HEK293 (cell line): ENCODE data around the gene PEF1.
A peak's percentile ranks its signal among the peaks of the same experiment; 100 is the strongest.

Experiments
- CTCF ChIA-PET: fragments of 350-600 bp; formaldehyde crosslinking; extraction: SDS; loops from one replicate; lab custom pipeline; 2021; ENCODE audit warnings: antibody characterized with exemption; lab: Yijun Ruan, JAX
- POLR2A ChIA-PET: fragments of 300-600 bp; formaldehyde crosslinking; extraction: SDS; loops from one replicate; lab custom pipeline; 2020; ENCODE audit warnings: antibody characterized with exemption, inconsistent platforms; lab: Yijun Ruan, JAX
- H3K27ac ChIP-seq: fragments of 200-500 bp; sonication (Bioruptor generic); 2 replicates; pipeline ENCODE4 v1.5.1; 2014; ENCODE audit warnings: low read depth, low read length, control low read depth, inconsistent platforms; ENCODE audit errors: extremely low read depth
- H3K36me3 ChIP-seq, 2 experiments: fragments of 200-500 bp in 1 of 2; sonication (Bioruptor generic) in 1 of 2; 1 replicate in 1 of 2; 2 replicates in 1 of 2; pipeline ENCODE4 v1.5.1; 2014 to 2017; ENCODE audit warnings: inconsistent platforms in 2 of 2, low read length in 2 of 2; ENCODE audit not compliant: control insufficient read depth in 2 of 2, insufficient read depth in 1 of 2
- H3K4me1 ChIP-seq: fragments of 200-500 bp; sonication (Bioruptor generic); 2 replicates; pipeline ENCODE4 v1.5.1; 2014; ENCODE audit warnings: mild to moderate bottlenecking, low read length, inconsistent platforms; ENCODE audit not compliant: control insufficient read depth, insufficient read depth
- H3K4me3 ChIP-seq: 2 replicates; pipeline ENCODE4 v1.5.1; 2011; ENCODE audit warnings: low read depth, mild to moderate bottlenecking, control low read depth, low read length, moderate library complexity
- H3K9me3 ChIP-seq: fragments of 200-500 bp; sonication (Bioruptor generic); 2 replicates; pipeline ENCODE4 v1.5.1; 2014; ENCODE audit warnings: low read depth, low read length, inconsistent platforms; ENCODE audit not compliant: control insufficient read depth, insufficient read depth
- GFI1B ChIP-seq: fragments of 450-650 bp; formaldehyde crosslinking; IDR thresholded peaks from 2 replicates; pipeline ENCODE4 v1.5.1; 2016; ENCODE audit warnings: missing biosample characterization, missing genetic modification characterization
- GLIS2 ChIP-seq: fragments of 450-650 bp; formaldehyde crosslinking; IDR thresholded peaks from 2 replicates; pipeline ENCODE4 v1.5.1; 2016; ENCODE audit warnings: missing biosample characterization, missing genetic modification characterization
- MYNN ChIP-seq: fragments of 450-650 bp; formaldehyde crosslinking; IDR thresholded peaks from 2 replicates; pipeline ENCODE4 v1.5.1; 2016; ENCODE audit warnings: missing biosample characterization, missing genetic modification characterization, borderline replicate concordance
- ZNF133 ChIP-seq: fragments of 450-650 bp; formaldehyde crosslinking; IDR thresholded peaks from 2 replicates; pipeline ENCODE4 v1.5.1; 2016; ENCODE audit warnings: missing biosample characterization, missing genetic modification characterization
- ZNF223 ChIP-seq: fragments of 450-650 bp; formaldehyde crosslinking; IDR thresholded peaks from 2 replicates; pipeline ENCODE4 v1.5.1; 2016; ENCODE audit warnings: missing biosample characterization, missing genetic modification characterization
- ZNF501 ChIP-seq: fragments of 450-650 bp; formaldehyde crosslinking; IDR thresholded peaks from 2 replicates; pipeline ENCODE4 v1.5.1; 2016; ENCODE audit warnings: missing biosample characterization, missing genetic modification characterization
- TF ChIP-seq, protein P1 (sequence below): fragments of 450-650 bp; formaldehyde crosslinking; IDR thresholded peaks from 2 replicates; pipeline ENCODE4 v1.5.1; 2016; ENCODE audit warnings: missing biosample characterization, missing genetic modification characterization
- TF ChIP-seq, protein P2 (sequence below): fragments of 450-650 bp; IDR thresholded peaks from 2 replicates; pipeline ENCODE4 v1.5.1; 2018; ENCODE audit warnings: missing biosample characterization, mild to moderate bottlenecking, missing genetic modification characterization
- TF ChIP-seq, protein P3 (sequence below): fragments of 450-650 bp; formaldehyde crosslinking; IDR thresholded peaks from 2 replicates; pipeline ENCODE4 v1.5.1; 2017; ENCODE audit warnings: missing biosample characterization, missing genetic modification characterization
- TF ChIP-seq, protein P4 (sequence below): fragments of 450-650 bp; formaldehyde crosslinking; IDR thresholded peaks from 2 replicates; pipeline ENCODE4 v1.5.1; 2016; ENCODE audit warnings: missing biosample characterization, missing genetic modification characterization

Gene PEF1

DNA sequence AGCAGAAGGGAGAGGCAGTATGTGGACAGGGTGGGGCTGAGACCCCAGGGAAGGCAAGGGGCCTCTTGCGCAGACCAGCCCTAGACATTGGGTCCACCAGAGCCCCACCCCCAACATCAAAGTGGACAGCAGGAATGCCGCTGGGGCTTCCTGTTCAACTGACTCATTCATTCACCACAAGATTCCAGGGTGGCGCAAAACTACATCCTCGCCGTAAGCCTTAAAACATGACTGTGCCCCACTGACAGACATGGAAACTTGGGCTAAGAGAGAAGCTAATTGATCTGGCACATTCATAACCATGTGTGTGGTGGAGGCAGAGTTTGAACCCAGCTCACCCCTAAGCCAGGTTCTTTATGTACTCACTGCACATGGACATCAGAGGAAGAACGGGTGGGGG, 45.2 kb upstream of the PEF1 start (continued):
- TF ChIP-seq ZNF223 (tag by site-specific recombination) (no peak), GFI1B (tag by site-specific recombination) (no peak), ZNF501 (tag by site-specific recombination) (no peak)
- TF ChIP-seq, protein P1, sequence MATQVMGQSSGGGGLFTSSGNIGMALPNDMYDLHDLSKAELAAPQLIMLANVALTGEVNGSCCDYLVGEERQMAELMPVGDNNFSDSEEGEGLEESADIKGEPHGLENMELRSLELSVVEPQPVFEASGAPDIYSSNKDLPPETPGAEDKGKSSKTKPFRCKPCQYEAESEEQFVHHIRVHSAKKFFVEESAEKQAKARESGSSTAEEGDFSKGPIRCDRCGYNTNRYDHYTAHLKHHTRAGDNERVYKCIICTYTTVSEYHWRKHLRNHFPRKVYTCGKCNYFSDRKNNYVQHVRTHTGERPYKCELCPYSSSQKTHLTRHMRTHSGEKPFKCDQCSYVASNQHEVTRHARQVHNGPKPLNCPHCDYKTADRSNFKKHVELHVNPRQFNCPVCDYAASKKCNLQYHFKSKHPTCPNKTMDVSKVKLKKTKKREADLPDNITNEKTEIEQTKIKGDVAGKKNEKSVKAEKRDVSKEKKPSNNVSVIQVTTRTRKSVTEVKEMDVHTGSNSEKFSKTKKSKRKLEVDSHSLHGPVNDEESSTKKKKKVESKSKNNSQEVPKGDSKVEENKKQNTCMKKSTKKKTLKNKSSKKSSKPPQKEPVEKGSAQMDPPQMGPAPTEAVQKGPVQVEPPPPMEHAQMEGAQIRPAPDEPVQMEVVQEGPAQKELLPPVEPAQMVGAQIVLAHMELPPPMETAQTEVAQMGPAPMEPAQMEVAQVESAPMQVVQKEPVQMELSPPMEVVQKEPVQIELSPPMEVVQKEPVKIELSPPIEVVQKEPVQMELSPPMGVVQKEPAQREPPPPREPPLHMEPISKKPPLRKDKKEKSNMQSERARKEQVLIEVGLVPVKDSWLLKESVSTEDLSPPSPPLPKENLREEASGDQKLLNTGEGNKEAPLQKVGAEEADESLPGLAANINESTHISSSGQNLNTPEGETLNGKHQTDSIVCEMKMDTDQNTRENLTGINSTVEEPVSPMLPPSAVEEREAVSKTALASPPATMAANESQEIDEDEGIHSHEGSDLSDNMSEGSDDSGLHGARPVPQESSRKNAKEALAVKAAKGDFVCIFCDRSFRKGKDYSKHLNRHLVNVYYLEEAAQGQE (tag by site-specific recombination): no peak
- TF ChIP-seq, protein P2, sequence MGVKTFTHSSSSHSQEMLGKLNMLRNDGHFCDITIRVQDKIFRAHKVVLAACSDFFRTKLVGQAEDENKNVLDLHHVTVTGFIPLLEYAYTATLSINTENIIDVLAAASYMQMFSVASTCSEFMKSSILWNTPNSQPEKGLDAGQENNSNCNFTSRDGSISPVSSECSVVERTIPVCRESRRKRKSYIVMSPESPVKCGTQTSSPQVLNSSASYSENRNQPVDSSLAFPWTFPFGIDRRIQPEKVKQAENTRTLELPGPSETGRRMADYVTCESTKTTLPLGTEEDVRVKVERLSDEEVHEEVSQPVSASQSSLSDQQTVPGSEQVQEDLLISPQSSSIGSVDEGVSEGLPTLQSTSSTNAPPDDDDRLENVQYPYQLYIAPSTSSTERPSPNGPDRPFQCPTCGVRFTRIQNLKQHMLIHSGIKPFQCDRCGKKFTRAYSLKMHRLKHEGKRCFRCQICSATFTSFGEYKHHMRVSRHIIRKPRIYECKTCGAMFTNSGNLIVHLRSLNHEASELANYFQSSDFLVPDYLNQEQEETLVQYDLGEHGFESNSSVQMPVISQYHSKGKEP (tag by site-specific recombination): no peak
- TF ChIP-seq, all 188 proteins: peak for 0

GRCh38 chr1:31689379-31689778, 44.7 kb upstream of the PEF1 start:
- no peak overlapping the region for H3K4me3 ChIP-seq
- H3K9me3 ChIP-seq: no peaks in the 10 kb centered on the region
- TF ChIP-seq, protein P3, sequence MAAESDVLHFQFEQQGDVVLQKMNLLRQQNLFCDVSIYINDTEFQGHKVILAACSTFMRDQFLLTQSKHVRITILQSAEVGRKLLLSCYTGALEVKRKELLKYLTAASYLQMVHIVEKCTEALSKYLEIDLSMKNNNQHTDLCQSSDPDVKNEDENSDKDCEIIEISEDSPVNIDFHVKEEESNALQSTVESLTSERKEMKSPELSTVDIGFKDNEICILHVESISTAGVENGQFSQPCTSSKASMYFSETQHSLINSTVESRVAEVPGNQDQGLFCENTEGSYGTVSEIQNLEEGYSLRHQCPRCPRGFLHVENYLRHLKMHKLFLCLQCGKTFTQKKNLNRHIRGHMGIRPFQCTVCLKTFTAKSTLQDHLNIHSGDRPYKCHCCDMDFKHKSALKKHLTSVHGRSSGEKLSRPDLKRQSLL: no peak
- 0 out of 2 replicates have a peak, but pooled peaks have one; percentile 16 for TF ChIP-seq GLIS2 (tag by site-specific recombination)
- peak; percentile 80 for TF ChIP-seq MYNN
- H3K4me1 ChIP-seq: no peaks in the 10 kb centered on the region
- no peak overlapping the region for H3K27ac ChIP-seq
- POLR2A ChIA-PET: no interaction called here
- CTCF ChIA-PET: interaction anchor here (0.9 to 1.8 kb wide), 2 partner anchors 26 to 295 kb away, joined by 3 to 9 read pairs; no protein-coding TSS in a partner anchor
- no peaks in the 10 kb centered on the region for H3K36me3 ChIP-seq

- CTCF ChIA-PET: interaction anchor here (0.6 to 1.8 kb wide), 5 partner anchors 12 to 294 kb away, joined by 3 to 9 read pairs (median 4); no protein-coding TSS in a partner anchor
- POLR2A ChIA-PET: no interaction called here
These were observed 43.7 kb upstream of the PEF1 start for GRCh38 chr1:31688233-31688918.

More at GRCh38 chr1:31688233-31688918, 43.7 kb upstream of the PEF1 start:
- H3K36me3 ChIP-seq: no peaks in the 10 kb centered on the region
- H3K27ac ChIP-seq: no peak overlapping the region
- H3K9me3 ChIP-seq: no peaks in the 10 kb centered on the region
- no peak for TF ChIP-seq ZNF133
- TF ChIP-seq, protein P4, sequence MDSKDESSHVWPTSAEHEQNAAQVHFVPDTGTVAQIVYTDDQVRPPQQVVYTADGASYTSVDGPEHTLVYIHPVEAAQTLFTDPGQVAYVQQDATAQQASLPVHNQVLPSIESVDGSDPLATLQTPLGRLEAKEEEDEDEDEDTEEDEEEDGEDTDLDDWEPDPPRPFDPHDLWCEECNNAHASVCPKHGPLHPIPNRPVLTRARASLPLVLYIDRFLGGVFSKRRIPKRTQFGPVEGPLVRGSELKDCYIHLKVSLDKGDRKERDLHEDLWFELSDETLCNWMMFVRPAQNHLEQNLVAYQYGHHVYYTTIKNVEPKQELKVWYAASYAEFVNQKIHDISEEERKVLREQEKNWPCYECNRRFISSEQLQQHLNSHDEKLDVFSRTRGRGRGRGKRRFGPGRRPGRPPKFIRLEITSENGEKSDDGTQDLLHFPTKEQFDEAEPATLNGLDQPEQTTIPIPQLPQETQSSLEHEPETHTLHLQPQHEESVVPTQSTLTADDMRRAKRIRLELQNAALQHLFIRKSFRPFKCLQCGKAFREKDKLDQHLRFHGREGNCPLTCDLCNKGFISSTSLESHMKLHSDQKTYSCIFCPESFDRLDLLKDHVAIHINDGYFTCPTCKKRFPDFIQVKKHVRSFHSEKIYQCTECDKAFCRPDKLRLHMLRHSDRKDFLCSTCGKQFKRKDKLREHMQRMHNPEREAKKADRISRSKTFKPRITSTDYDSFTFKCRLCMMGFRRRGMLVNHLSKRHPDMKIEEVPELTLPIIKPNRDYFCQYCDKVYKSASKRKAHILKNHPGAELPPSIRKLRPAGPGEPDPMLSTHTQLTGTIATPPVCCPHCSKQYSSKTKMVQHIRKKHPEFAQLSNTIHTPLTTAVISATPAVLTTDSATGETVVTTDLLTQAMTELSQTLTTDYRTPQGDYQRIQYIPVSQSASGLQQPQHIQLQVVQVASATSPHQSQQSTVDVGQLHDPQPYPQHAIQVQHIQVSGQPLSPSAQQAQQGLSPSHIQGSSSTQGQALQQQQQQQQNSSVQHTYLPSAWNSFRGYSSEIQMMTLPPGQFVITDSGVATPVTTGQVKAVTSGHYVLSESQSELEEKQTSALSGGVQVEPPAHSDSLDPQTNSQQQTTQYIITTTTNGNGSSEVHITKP (tag by site-specific recombination): no peak
- TF ChIP-seq, protein P2 (tag by site-specific recombination): no peak
- no peak overlapping the region for H3K4me3 ChIP-seq
- H3K4me1 ChIP-seq: no peaks in the 10 kb centered on the region
